Embryonic facial prominence (tissue), 1 donor: ENCODE measurements around the gene PRPSAP2.

Experiments used
- DNase-seq: peaks from one replicate; pipeline ENCODE4 v3.0.0-alpha.2; 2016; ENCODE audit errors: extremely low spot score

Gene PRPSAP2

DNA sequence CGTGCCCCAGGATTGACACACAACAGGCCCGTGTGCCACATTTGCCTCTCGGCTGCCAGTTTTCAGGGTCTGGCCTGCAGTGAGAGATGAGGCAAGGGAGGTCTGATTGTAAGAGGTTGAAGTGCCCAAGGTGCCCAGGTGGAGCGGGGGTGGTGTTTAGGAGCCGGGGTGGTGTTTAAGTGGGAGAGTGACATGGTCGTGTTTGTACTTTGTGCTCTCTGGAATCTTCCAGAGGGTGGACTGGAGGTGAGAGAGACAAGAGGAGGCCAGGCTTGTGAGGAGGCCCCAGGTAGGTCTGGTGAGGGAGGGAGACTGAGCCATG lies 104.5 kb downstream of the PRPSAP2 start:
- no peak for DNase-seq

DNA sequence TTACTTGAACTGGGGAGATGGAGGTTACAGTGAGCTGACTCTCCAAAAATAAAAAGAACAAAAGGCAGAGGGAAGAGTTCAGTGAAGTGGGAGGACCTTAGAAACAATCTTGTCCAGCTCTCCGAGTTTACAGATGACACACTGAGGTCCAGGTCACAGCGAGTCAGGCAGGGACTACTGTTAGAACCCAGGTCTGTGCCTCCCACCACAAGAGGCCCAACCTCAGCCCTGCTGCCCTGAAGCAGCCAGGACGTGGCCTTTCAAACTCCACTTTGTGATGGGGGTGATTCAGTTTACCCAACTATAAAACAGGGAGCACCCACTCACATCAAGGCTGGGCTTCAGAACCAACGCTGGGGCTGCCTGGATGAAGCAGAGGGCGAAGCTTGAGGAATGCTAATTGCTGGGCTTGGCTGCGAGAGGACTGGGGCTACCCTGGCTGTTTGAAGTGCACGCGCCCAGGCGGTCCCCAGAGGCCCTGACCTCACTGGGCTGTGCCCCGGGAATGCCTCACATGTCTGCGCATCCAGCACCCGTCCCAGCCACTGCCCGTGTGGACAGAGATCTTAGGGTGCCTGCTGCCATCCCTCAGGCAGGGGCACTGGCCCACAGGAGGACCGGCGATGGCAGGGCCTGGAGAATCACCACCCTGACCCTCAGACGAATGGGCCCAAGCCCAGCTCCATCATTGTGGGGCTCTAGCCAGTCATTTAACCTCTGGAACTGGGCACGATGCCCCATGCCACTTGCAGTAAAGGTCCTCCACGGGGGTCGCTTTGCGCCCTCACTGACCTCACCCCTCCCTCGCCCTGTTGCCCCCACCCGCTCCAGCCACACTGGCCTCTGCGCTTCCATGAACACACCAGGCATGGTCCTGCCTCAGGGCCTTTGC lies 105.4 kb downstream of the PRPSAP2 start:
- DNase-seq = no peak

DNA sequence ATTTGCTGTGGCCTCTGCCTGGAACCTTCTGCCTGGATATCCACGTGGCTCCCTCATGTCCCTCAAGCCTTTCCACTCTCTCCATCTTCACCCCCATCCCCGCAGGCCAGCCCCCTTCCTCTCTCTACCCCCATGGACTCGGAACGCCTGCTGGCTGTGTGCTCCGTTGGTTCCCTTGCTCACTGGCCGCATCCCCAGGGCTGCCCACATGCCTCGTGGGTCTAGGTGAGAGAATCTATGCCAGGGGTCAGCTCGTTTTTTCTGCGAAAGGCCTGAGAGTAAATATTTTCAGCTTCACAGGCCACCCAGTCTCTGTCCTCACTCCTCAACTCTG lies 106.1 kb downstream of the PRPSAP2 start:
- no peak for DNase-seq

DNA sequence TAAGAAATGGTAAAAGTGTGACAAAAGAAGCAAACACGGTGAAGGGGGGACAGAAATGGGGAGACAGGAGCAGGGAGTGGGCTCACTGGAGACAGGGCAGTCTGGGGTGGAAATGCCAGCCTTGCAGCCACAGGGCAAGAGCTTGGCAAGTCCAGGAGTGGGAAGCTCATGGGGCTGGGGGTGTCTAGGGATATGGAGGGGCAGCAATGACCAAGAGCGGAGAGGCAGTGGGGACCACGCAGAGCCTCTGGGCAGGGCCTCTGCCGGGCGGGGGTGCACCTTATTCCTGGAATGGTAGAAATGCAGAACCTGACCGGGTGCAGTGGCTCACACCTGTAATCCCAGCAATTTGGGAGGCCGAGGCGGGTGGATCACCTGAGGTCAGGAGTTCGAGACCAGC lies 106.6 kb downstream of the PRPSAP2 start:
- no peak for DNase-seq

DNA sequence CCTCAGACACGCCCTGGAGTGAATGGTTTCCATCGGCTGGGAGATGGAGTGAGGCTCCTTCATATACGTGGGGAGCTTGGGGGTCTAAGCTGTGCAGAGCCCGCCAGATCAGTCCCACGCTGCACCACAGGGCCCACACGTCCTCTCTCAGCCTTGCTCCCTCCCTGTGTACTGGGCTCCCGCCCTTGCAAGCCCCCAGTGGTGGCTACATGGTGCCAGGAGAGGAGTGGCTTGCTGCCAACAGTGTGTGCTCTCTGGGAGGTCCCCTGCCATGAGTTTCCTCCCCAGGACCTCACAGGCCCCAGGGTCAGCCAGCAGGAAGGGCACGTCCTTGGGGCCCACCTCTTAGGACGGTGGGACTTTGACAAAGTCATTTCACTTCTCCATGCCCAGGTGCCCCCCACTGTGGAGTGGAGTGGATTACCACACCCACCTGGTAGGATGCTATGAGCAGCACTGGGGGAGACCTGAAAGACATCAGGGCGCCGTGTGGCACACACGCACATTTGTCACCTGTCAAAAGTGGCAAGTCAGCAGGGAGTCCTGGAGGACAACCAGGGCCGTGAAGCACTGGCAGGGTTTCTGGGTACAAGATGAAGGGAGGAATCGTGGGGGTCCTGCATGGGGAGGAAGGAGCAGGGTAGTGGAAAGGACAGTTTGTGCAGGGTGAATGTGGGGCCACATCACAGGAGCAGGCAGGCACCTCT lies 107.8 kb downstream of the PRPSAP2 start:
- no peak for DNase-seq

DNA sequence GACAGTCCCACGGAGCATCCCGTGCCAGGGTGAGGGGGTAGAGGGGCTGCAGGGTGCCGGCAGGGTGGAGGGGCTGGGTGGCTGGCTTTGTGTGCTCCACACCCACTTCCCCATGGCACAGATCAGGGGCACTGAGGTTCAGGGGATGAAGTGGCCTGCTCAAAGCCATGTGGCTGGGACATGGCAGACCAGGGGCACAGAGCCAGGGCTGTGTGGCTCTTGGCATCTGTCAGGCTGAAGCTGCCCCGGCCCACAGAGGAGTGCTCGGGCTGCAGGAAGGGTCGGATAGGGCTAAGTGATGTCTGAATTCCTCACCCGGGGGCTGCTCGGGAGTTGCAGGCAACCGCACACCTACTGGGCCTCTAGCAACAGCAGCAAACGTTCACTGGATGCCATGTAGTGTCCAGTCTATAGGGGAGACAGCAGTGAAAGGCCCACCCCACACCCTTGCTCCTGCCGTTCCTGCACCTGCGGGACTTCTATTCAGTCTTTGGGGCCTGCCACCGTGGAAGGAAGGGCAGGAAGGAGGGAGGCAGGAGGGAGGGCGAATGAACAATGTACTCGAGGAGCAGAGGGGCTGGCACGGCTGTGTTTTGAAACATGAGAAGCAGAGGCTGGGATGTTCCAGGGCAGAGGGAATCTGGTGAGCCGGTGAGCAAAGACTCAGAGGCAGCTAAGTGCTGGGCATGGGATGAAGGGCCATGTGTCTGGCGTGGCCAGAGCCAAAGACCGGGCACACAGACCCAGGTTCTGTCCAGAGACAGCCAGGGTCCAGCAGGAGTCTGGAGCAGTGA lies 109.1 kb downstream of the PRPSAP2 start:
- peak; percentile 31 for DNase-seq

DNA sequence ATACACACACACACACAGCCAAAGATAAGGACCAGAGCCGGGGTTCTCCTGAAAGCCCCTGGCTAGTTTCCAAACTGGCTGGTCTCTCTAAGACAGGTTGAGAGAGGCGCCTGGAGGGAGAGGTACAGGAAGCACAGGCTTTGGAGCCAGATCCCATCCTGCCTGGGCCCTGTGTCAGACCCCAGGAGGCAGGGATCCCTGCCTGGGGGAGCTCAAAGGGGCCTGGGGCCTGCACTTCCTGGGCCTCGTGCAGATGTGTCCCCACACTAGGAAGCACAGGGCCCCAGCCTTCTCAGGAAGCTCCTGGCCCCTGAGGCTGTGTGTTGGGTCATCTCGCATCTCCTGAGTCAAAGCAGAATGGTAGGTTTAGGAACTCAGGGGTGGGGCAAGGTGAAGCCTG lies 110.0 kb downstream of the PRPSAP2 start:
- no peak for DNase-seq

DNA sequence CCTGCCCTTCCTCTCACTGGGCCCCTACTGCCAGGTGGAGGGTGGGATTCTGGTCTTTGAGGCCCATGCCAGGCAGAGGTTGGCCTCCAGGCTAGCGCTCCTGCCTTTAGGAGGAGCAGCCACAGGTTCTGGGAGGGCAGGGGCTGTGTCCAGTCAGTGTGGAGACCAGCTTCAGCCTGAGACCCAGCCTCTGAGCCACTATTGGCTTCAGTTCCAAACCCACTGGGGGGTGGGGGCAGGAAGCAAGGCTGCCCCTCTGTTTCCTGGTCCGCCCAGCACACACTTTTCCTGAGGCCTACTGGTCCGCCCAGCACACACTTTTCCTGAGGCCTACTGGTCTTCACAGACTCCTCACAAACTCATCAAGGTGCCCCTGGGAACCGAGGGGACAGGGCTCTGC lies 110.4 kb downstream of the PRPSAP2 start:
- DNase-seq = no peak

DNA sequence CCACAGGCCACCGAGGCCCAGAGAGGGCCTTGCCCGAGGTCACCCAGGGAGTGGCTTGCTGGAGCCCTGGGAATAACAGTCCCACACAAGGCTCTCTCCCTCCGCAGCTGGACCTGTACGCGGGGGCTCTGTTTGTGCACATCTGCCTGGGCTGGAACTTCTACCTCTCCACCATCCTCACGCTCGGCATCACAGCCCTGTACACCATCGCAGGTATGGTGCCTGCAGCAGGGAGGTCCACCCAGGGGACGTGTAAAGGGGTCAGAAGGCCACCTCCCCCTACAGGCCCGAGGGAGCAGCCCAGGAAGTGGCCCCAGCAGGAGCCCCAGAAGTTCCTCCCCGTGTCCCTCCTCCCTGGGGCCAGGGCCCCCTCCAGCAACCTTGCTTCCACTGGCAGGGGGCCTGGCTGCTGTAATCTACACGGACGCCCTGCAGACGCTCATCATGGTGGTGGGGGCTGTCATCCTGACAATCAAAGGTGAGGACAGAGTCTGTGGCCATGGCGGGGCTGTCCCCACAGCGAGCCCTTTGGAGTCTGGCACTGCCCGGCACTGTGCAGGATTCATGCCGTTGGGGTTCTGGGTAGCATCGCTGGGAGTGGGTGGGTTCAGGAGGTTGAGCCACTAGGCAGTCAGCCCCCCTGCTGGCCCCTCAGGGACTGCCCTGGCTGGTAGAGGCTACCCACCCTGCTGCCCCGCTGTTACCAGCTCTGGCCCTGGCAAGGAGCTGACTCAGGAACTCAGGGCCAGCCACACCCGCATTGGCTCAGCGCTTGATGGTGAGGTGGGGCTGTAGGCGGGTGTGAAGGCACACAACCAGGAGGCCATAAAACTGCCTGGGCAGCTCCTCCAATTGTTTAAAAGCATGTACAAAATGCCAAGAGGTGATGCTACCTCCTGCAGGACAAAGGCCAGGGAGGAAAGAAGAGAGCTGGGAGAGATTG lies 111.3 kb downstream of the PRPSAP2 start:
- no peak for DNase-seq

DNA sequence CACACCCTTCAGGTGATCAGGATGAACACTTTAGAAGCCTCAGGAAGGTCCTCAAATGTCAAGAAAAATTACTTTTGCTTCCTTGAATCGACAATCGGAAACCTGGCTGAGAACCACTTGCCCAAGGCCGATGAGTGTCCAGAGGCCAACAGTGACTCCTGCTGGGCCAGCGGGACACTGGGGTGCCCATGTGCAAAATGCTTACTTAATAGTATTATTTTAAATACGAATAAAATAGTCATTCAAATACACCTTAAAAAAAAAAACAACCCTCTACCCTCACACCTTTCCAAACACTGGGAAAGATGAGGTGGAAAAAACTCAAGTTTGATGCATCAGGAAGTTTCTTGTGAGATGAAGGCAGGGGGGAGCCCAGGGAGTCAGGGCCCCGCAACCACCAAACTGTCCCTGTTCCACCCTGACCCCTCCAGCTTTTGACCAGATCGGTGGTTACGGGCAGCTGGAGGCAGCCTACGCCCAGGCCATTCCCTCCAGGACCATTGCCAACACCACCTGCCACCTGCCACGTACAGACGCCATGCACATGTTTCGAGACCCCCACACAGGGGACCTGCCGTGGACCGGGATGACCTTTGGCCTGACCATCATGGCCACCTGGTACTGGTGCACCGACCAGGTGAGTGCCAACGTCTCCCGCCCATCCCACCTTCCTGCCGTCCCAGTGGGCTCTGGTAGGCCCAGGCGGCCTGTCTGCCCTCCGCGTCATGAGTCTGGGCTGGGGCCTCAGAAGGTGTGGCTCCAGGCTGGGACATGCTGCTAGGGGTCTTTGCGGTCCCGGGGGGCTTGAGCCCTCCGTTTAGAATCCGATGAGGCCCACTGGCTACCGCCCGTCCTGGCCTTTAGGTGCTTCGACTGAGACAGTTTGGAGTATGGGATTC lies 112.9 kb downstream of the PRPSAP2 start:
- DNase-seq = no peak

DNA sequence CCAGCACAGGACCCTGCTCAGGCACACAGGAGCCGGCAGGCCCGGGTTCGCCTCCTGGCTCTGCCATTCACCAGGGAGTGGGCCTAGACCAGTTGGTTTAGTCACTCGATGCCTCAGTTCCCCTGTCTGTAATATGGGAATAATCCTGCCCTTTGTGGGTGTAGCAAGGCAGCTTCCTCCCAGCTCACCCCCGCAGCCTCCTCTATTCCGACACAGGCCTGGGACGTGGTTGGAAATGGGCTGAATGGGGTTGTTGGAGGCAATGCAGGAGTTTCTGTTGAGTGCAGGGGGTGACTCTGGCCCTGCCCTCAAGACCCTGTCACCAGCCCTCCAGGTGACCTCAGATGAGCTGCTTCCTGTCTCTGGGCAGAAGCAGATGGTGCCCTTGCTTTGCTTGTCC lies 113.9 kb downstream of the PRPSAP2 start:
- DNase-seq = no peak

DNA sequence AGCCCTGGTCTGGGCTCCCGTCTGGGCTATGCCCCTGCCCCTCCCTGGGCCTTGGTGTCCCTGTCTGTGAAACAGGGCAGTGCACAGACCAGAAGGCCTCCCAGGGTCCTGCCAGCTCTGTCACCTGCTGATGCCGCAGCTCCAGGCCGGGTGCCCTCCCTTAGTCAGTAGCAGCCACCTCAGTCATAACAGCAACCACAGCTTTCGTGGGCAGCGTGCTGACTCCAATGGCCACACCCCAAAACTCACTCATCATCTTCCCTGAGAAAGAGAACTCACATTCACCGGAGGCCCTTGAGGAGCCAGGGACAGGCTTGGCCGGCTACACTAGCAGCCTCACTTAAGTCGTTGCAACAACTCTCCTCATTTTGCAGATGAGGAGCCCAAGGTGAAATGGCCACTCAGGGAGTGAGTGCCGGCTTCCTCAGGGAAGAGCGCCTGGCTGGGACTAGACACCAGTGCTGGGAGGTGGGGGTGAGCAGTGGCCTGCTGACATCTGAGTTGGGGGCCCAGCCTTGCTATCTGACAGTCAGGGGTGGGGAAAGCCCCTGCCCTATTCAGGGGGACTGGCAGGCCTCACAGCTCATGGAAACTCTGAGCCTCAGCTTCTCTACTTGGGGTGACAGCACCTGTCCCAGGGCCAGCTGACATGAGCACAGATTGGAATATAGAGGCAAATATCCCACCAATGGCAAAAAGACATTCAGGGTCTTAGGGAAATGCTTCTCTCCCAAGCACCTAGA lies 116.6 kb downstream of the PRPSAP2 start:
- no peak for DNase-seq

DNA sequence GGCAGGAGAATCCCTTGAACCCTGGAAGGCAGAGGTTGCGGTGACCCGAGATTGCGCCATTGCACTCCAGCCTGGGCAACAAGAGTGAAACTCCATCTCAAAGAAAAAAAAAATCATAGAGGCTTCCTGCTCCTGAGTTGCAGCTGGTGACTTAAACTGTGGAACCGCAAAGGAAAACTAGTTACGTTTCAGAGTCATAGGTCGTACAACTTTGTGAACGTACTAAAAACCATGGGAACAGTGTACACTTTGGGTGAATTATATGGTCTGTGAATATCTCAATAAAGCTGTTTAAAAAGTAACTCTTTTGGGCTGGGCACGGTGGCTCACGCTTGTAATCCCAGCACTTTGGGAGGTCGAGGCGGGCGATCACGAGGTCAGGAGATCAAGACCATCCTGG lies 117.7 kb downstream of the PRPSAP2 start:
- no peak for DNase-seq

DNA sequence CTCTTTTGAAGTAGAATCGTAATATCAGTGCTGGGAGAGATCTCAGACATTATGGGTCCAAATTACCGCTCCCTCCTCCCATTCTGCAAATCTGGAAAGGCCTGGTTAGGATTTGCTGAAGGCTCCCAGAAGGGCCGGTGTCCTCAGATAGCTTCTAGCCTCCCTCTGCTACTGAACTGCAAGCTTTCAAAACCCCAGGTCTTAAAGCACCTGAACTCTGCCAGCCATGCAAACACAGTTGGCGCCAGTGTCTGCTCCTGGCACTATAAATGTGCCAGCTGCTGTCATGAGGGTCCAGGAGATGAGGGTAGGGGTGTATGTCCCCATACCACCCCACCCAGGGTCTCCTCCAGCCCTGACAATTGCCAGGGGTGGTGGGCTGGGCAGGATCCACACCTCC lies 118.3 kb downstream of the PRPSAP2 start:
- no peak for DNase-seq

DNA sequence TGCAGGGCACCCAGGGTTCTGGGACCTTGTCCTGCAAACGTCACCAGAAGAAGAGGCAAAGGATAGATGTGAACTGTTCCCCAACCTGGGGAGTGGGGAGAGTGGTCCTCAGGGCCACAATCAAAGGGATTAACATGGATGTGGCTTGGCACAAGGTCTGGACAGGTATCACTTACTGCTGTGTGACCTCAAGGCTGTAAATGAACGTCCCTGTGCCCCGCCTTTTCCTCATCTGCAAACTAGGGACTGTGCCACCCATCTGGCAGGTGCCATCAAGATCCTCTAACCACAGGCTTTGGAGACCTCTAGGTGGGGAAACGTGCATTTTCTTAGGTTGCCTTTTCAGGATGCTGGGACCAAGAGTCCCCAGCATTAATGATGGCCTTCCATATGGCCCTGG lies 119.1 kb downstream of the PRPSAP2 start:
- no peak for DNase-seq

DNA sequence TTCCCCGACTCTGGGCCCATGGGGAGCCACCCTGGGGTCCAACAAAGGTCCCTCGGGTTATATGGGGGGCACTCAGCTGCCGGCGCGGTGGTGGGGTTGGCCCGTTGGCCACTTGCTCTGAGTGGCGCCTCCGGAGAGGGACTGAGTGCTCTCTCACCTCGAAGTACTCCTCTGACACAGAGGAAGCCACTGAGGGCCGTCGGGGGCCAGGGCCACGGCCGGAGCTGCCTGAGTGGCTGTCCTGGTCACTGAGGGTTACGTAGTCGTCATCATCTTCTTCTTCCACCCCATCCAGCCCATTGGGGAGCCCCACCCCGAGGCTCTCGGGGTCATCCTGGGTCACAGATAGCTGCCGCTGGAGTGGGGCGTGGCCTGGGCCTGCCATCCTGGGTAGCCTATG lies 119.7 kb downstream of the PRPSAP2 start:
- no peak for DNase-seq

DNA sequence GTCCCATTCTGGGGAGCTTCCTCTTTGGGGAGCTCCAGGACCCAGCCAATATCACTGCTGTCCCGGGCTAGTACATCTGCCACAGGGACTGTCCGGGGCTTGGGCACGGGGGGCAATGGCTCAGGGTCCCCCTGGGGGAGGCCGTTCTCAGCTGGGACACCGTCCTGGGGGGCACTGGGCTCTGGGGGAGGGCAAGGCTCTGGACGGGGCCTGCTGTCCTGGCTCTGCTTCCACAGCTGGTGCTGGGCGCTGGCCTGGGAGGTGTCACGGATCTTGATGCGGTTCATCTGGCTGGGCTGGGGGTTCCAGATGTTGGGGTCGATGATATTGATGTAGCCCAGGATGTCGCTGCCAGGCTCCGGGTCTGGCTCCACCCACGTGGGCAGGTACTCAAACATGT lies 120.1 kb downstream of the PRPSAP2 start:
- DNase-seq = no peak

DNA sequence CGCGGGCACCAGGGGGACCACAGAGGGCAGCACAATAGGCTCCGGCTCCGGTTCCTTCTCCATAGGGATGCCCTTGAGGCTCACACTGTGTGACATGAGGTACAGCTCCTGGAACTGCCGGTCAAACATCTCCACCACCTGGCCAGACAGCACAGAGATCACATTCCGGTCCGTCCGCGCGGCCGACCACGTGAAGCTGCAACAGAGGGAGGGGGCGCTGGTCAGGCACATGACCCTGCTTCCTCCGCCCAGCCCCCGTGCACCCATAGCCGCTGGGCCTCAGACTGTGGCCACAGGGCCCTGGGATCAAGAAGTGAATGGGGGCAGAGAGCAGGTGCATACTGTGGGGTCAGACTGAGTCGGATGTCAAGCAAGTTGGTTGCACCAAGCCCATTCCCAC lies 120.7 kb downstream of the PRPSAP2 start:
- DNase-seq = no peak
